IMR-90 (cell line): ENCODE measurements around the gene EMC8. TPM values are rescaled to one million over a fixed set of nuclear protein-coding genes. Genes with fewer than 3 reads are reported as not detected.

Experiments used
- ATAC-seq: fragments of 200-7000 bp; cut with Tn5 transposase; 2 replicates; pipeline ENCODE4 v1.9.1; 2020; ENCODE audit warnings: low read depth, mild to moderate bottlenecking, moderate library complexity
- BruUV-seq: library from RNA; stranded (reverse); fragments of 400-500 nt; replicated peaks from 2 replicates; lab custom pipeline; 2021; lab: Mats Ljungman, UMichigan
- CTCF ChIA-PET: fragments of 300-600 bp; formaldehyde crosslinking; extraction: SDS; loops from one replicate; lab custom pipeline; 2021; ENCODE audit warnings: antibody characterized with exemption; lab: Yijun Ruan, JAX
- POLR2A ChIA-PET: fragments of 300-600 bp; sonication (Branson Sonifier 250); formaldehyde crosslinking; loops from one replicate; lab custom pipeline; 2022; ENCODE audit warnings: antibody characterized with exemption; ENCODE audit not compliant: unreplicated experiment; lab: Charles Lee
- DNase-seq: peaks from one replicate; pipeline ENCODE4 v3.0.0; 2013
- H2AFZ ChIP-seq: replicated peaks from 2 replicates; pipeline ENCODE3; 2013; ENCODE audit warnings: low read length, mild to moderate bottlenecking; ENCODE audit not compliant: poor library complexity
- H2AK5ac ChIP-seq: 2 replicates; pipeline ENCODE4 v1.6.1; 2013; ENCODE audit warnings: low read depth, low read length, inconsistent platforms
- H2AK9ac ChIP-seq: replicated peaks from 2 replicates; pipeline ENCODE3; 2013; ENCODE audit warnings: mild to moderate bottlenecking, low read depth, low read length, moderate library complexity; ENCODE audit not compliant: poor library complexity
- H2BK120ac ChIP-seq: 2 replicates; pipeline ENCODE4 v1.6.1; 2013; ENCODE audit warnings: low read depth, low read length, inconsistent platforms
- H2BK15ac ChIP-seq: 3 replicates; pipeline ENCODE4 v1.6.1; 2013; ENCODE audit warnings: low read depth, low read length, inconsistent platforms
- H2BK20ac ChIP-seq: 2 replicates; pipeline ENCODE4 v1.6.1; 2013; ENCODE audit warnings: low read depth, mild to moderate bottlenecking, inconsistent platforms, low read length, moderate library complexity
- H2BK5ac ChIP-seq: 2 replicates; pipeline ENCODE4 v1.6.1; 2013; ENCODE audit warnings: mild to moderate bottlenecking, low read depth, low read length, inconsistent platforms; ENCODE audit not compliant: poor library complexity, severe bottlenecking
- H3K14ac ChIP-seq: replicated peaks from 2 replicates; pipeline ENCODE4 v1.6.1; 2013; ENCODE audit warnings: low read depth, low read length, inconsistent platforms
- H3K18ac ChIP-seq: 2 replicates; pipeline ENCODE4 v1.6.1; 2013; ENCODE audit warnings: low read depth, low read length, control low read depth
- H3K23ac ChIP-seq: 2 replicates; pipeline ENCODE4 v1.6.1; 2013; ENCODE audit warnings: low read depth, low read length, inconsistent platforms
- H3K27ac ChIP-seq: 2 replicates; pipeline ENCODE4 v1.5.1; 2013; ENCODE audit warnings: mild to moderate bottlenecking, control low read depth, low read length; ENCODE audit not compliant: insufficient read depth
- H3K27me3 ChIP-seq: 2 replicates; pipeline ENCODE4 v1.6.1; 2013; ENCODE audit warnings: low read length; ENCODE audit not compliant: control insufficient read depth, insufficient read depth
- H3K36me3 ChIP-seq: 2 replicates; pipeline ENCODE4 v1.6.1; 2013; ENCODE audit warnings: low read length, mixed read lengths; ENCODE audit not compliant: control insufficient read depth, insufficient read depth
- H3K4ac ChIP-seq: 2 replicates; pipeline ENCODE4 v1.6.1; 2013; ENCODE audit warnings: low read depth, low read length, inconsistent platforms
- H3K4me1 ChIP-seq: 2 replicates; pipeline ENCODE4 v1.6.1; 2013; ENCODE audit warnings: low read length, mixed read lengths; ENCODE audit not compliant: control insufficient read depth, insufficient read depth
- H3K4me2 ChIP-seq: 2 replicates; pipeline ENCODE4 v1.6.1; 2013; ENCODE audit warnings: low read depth, mild to moderate bottlenecking, control low read depth, low read length, moderate library complexity
- H3K4me3 ChIP-seq: 2 replicates; pipeline ENCODE4 v1.5.1; 2013; ENCODE audit warnings: low read depth, mild to moderate bottlenecking, control low read depth, low read length, moderate library complexity; ENCODE audit not compliant: insufficient read depth
- H3K56ac ChIP-seq: 2 replicates; pipeline ENCODE4 v1.6.1; 2013; ENCODE audit warnings: low read length, inconsistent platforms; ENCODE audit not compliant: insufficient read depth; ENCODE audit errors: extremely low read depth
- H3K79me1 ChIP-seq, 2 experiments: 2 replicates each; pipeline ENCODE4 v1.6.1; 2013; ENCODE audit warnings: low read length in 2 of 2, inconsistent platforms in 1 of 2, low read depth in 1 of 2
- H3K9ac ChIP-seq: 2 replicates; pipeline ENCODE4 v1.6.1; 2013; ENCODE audit warnings: low read depth, low read length, control low read depth
- H3K9me1 ChIP-seq: 2 replicates; pipeline ENCODE4 v1.6.1; 2013; ENCODE audit warnings: low read length, inconsistent platforms; ENCODE audit not compliant: insufficient read depth
- H3K9me3 ChIP-seq: 2 replicates; pipeline ENCODE4 v1.6.1; 2013; ENCODE audit warnings: low read length; ENCODE audit not compliant: control insufficient read depth, insufficient read depth
- H4K20me1 ChIP-seq: 2 replicates; pipeline ENCODE4 v1.6.1; 2013; ENCODE audit warnings: low read length, inconsistent platforms; ENCODE audit not compliant: insufficient read depth
- H4K5ac ChIP-seq: 2 replicates; pipeline ENCODE4 v1.6.1; 2013; ENCODE audit warnings: mild to moderate bottlenecking, low read depth, low read length, control low read depth
- H4K8ac ChIP-seq, 2 experiments: 2 replicates each; pipeline ENCODE4 v1.6.1; 2013; ENCODE audit warnings: low read depth in 2 of 2, low read length in 2 of 2, control low read depth in 1 of 2, inconsistent platforms in 1 of 2
- H4K91ac ChIP-seq: 2 replicates; pipeline ENCODE4 v1.6.1; 2013; ENCODE audit warnings: low read depth, low read length, inconsistent platforms; ENCODE audit not compliant: insufficient read depth
- BHLHE40 ChIP-seq: fragments of 150-350 bp; IDR thresholded peaks from 2 replicates; pipeline ENCODE4 v1.6.1; 2016; ENCODE audit warnings: mild to moderate bottlenecking, low read depth, low read length
- CEBPB ChIP-seq: IDR thresholded peaks from 2 replicates; pipeline ENCODE4 v1.6.1; 2012; ENCODE audit warnings: low read depth, low read length, improper control_type of control experiment
- CHD1 ChIP-seq: IDR thresholded peaks from 2 replicates; pipeline ENCODE4 v1.6.1; 2012; ENCODE audit warnings: low read depth, low read length, improper control_type of control experiment
- CTCF ChIP-seq: conservative IDR thresholded peaks from 2 replicates; pipeline ENCODE4 v1.5.1; 2012; ENCODE audit warnings: mild to moderate bottlenecking, low read depth, low read length, improper control_type of control experiment
- ELK1 ChIP-seq: fragments of 150-350 bp; IDR thresholded peaks from 2 replicates; pipeline ENCODE4 v1.6.1; 2016; ENCODE audit warnings: low read depth, mild to moderate bottlenecking, low read length, moderate library complexity, borderline replicate concordance
- FOS ChIP-seq: fragments of 150-350 bp; IDR thresholded peaks from 2 replicates; pipeline ENCODE4 v1.6.1; 2016; ENCODE audit warnings: low read depth, low read length
- MAFK ChIP-seq: IDR thresholded peaks from 2 replicates; pipeline ENCODE4 v1.6.1; 2012; ENCODE audit warnings: low read depth, low read length, improper control_type of control experiment
- MAZ ChIP-seq: IDR thresholded peaks from 2 replicates; pipeline ENCODE4 v1.6.1; 2012; ENCODE audit warnings: low read depth, mild to moderate bottlenecking, low read length, improper control_type of control experiment, moderate library complexity, borderline replicate concordance
- MXI1 ChIP-seq: IDR thresholded peaks from 2 replicates; pipeline ENCODE4 v1.6.1; 2012; ENCODE audit warnings: low read depth, mild to moderate bottlenecking, low read length, moderate library complexity, borderline replicate concordance
- NFE2L2 ChIP-seq: fragments of 150-350 bp; IDR thresholded peaks from 2 replicates; pipeline ENCODE4 v1.6.1; 2016; ENCODE audit warnings: low read depth, mild to moderate bottlenecking, low read length
- POLR2A ChIP-seq: IDR thresholded peaks from 2 replicates; pipeline ENCODE4 v1.6.1; 2012; ENCODE audit warnings: mild to moderate bottlenecking, low read depth, low read length
- RAD21 ChIP-seq: IDR thresholded peaks from 2 replicates; pipeline ENCODE4 v1.6.1; 2012; ENCODE audit warnings: low read length, improper control_type of control experiment
- RCOR1 ChIP-seq: IDR thresholded peaks from 2 replicates; pipeline ENCODE4 v1.6.1; 2012; ENCODE audit warnings: mild to moderate bottlenecking, low read length, improper control_type of control experiment; ENCODE audit not compliant: insufficient replicate concordance
- RFX5 ChIP-seq: IDR thresholded peaks from 2 replicates; pipeline ENCODE4 v1.8.0; 2012; ENCODE audit warnings: low read depth, mild to moderate bottlenecking, low read length, moderate library complexity
- SMC3 ChIP-seq: fragments of 150-350 bp; IDR thresholded peaks from 2 replicates; pipeline ENCODE4 v1.6.1; 2016; ENCODE audit warnings: low read depth, mild to moderate bottlenecking, antibody characterized with exemption, low read length, moderate library complexity
- USF2 ChIP-seq: fragments of 150-350 bp; IDR thresholded peaks from 2 replicates; pipeline ENCODE4 v1.6.1; 2017; ENCODE audit warnings: mild to moderate bottlenecking, antibody characterized with exemption, low read length, low read depth
- WGBS, 2 experiments: methylation state at CpG; one replicate each; pipeline versions ENCODE4 v1.1.5 to v1.1.7; 2013; ENCODE audit warnings: missing lambda C conversion rate in 2 of 2; ENCODE audit not compliant: insufficient read length in 1 of 2; ENCODE audit errors: extremely low coverage in 2 of 2; 5-methylcytosine and 5-hydroxymethylcytosine counted together
- dilution Hi-C: fragments of 300-500 bp; cut with HindIII; formaldehyde crosslinking; loops from one replicate; pipeline ENCODE4 v1.14.3; 2018; ENCODE audit warnings: low sequenced_read_pairs; ENCODE audit not compliant: unreplicated experiment
- in situ Hi-C: fragments of 300-500 bp; cut with MboI; formaldehyde crosslinking; loops from 3 replicates; pipeline ENCODE4 v1.14.3; 2019; ENCODE audit warnings: low sequenced_read_pairs, inconsistent platforms, mixed read lengths
- intact Hi-C: fragments of 100-400 bp; cut with micrococcal nuclease; formaldehyde crosslinking; loops from 2 replicates; pipeline ENCODE4 v1.10.0; 2022
- polyA plus RNA-seq, 3 experiments: library from polyadenylated mRNA; depleted of rRNA; stranded (reverse); fragments of >200 nt; gene quantifications; 2 replicates each; pipeline ENCODE4 v1.2.3, GENCODE V29; 2012; ENCODE audit warnings: low replicate concordance in 1 of 3
- total RNA-seq: library from RNA; depleted of rRNA; stranded (reverse); fragments of >200 nt; gene quantifications from 2 replicates; pipeline ENCODE4 v1.2.3, GENCODE V29; 2012

Gene EMC8
- total and polyA plus RNA-seq, 2 of the 4 experiments (the other 2 are of a cell fraction) = 23.7 to 48.9 TPM

GRCh38 chr16:85733839-85734170, 65.5 kb downstream of the EMC8 start:
- POLR2A ChIA-PET = no interaction called here
- H3K14ac ChIP-seq = no peak overlapping the region
- H2AK5ac ChIP-seq = no peak overlapping the region
- peaks cover 10% of the 10 kb centered on the region for H3K9me1 ChIP-seq
- H3K36me3 ChIP-seq = no peaks in the 10 kb centered on the region
- 100% methylated on average over 1 of the region's 11 CpGs; no CpG with 5 or more reads in 1 of the 2 experiments for WGBS, 2 experiments
- ATAC-seq (0 out of 2 replicates have a peak, but pooled peaks have one; percentile 29), DNase-seq (no peak)
- H4K20me1 ChIP-seq = no peaks in the 10 kb centered on the region; the same call in 1 of the 2 replicates
- H3K9ac ChIP-seq = no peak overlapping the region
- H3K4me2 ChIP-seq = no peak overlapping the region
- H2BK120ac ChIP-seq = no peak overlapping the region
- H3K4ac ChIP-seq = no peak overlapping the region
- intact Hi-C loops = no loop called here
- H4K8ac ChIP-seq = no peak overlapping the region
- no peak overlapping the region for H2BK20ac ChIP-seq
- no peaks in the 10 kb centered on the region for H3K27me3 ChIP-seq
- no peak overlapping the region; the same call in 1 of the 2 replicates for H4K91ac ChIP-seq
- H2AK9ac ChIP-seq = no peak overlapping the region
- H3K56ac ChIP-seq = no peak overlapping the region
- H2AFZ ChIP-seq = peak overlapping the region; percentile 18
- no peaks in the 10 kb centered on the region for H3K4me1 ChIP-seq
- in situ Hi-C loops = no loop called here
- H3K79me1 ChIP-seq = peaks cover 6 to 21% of the 10 kb centered on the region in 2 experiments
- no peak overlapping the region for H3K27ac ChIP-seq
- no peak overlapping the region for H3K23ac ChIP-seq
- H2BK15ac ChIP-seq = no peak overlapping the region
- no peak overlapping the region for H3K4me3 ChIP-seq
- no peak overlapping the region for H2BK5ac ChIP-seq
- dilution Hi-C loops = no loop called here
- H3K18ac ChIP-seq = no peak overlapping the region
- TF ChIP-seq CTCF = no peak
- no peak for TF ChIP-seq POLR2A
- TF ChIP-seq MAFK = no peak
- TF ChIP-seq ELK1 = no peak
- TF ChIP-seq FOS = no peak
- TF ChIP-seq RAD21 = no peak
- no peak for TF ChIP-seq BHLHE40
- no peak for TF ChIP-seq SMC3
- TF ChIP-seq MAZ = no peak
- TF ChIP-seq RCOR1 = no peak
- no peak for TF ChIP-seq NFE2L2
- TF ChIP-seq MXI1 = no peak
- no peak for TF ChIP-seq USF2
- no peak for TF ChIP-seq CHD1
- no peak for TF ChIP-seq CEBPB
- TF ChIP-seq RFX5 = no peak
- BruUV-seq = no TSS peak
- CTCF ChIA-PET = no interaction called here
- H3K9me3 ChIP-seq = no peaks in the 10 kb centered on the region
- H4K5ac ChIP-seq = no peak overlapping the region
